Right lobe of liver (tissue), 6 donors: Measurements from ENCODE around the gene FOXP4. TPM values are rescaled to one million over a fixed set of nuclear protein-coding genes. Genes with fewer than 3 reads are reported as not detected.

Experiments
- ATAC-seq, 4 donors: fragments of 200-7000 bp; cut with Tn5 transposase; one replicate each; pipeline ENCODE4 v1.9.1; 2020; ENCODE audit warnings: mild to moderate bottlenecking in 4 of 4, moderate library complexity in 4 of 4
- DNase-seq, 3 donors: peaks; one replicate each; pipeline ENCODE4 v3.0.0-alpha.2; 2020
- H3K27ac ChIP-seq, 3 donors: fragments of 200-600 bp; one replicate each; pipeline ENCODE4 v1.8.0; 2022
- H3K27me3 ChIP-seq, 2 donors: fragments of 200-600 bp; one replicate each; pipeline ENCODE4 v1.8.0; 2022
- H3K36me3 ChIP-seq, 4 donors: fragments of 200-600 bp; sonication (generic) in 1 of 4; one replicate each; pipeline versions ENCODE4 v1.5.1 to v1.8.0; 2017 to 2022; ENCODE audit warnings: control low read depth in 1 of 4
- H3K4me1 ChIP-seq, 4 donors: fragments of 200-600 bp; sonication (generic) in 1 of 4; one replicate each; pipeline versions ENCODE4 v1.5.1 to v1.8.0; 2017 to 2022; ENCODE audit warnings: control low read depth in 1 of 4
- H3K4me3 ChIP-seq, 3 donors: fragments of 200-600 bp; one replicate each; pipeline ENCODE4 v1.8.0; 2022
- H3K9me3 ChIP-seq, 4 donors: fragments of 200-600 bp; sonication (generic) in 1 of 4; one replicate each; pipeline versions ENCODE4 v1.5.1 to v1.8.0; 2017 to 2022; ENCODE audit warnings: control low read depth in 1 of 4
- POLR2A ChIP-seq: fragments of 450-650 bp; IDR thresholded peaks from one replicate; pipeline ENCODE4 v1.6.1; 2017; ENCODE audit warnings: antibody characterized with exemption, mild to moderate bottlenecking
- WGBS: methylation state at CpG from one replicate; pipeline ENCODE4 v1.1.6; 2018; ENCODE audit warnings: low coverage, low lambda C conversion rate; ENCODE audit not compliant: insufficient coverage; ENCODE audit errors: missing lambda C conversion rate; 5-methylcytosine and 5-hydroxymethylcytosine counted together
- intact Hi-C, 2 donors: fragments of 100-400 bp; cut with DNase I; formaldehyde crosslinking; loops; one replicate each; pipeline versions ENCODE4 v1.11.2 to v1.14.1; 2022
- total RNA-seq, 6 experiments: library from RNA; depleted of rRNA in 2 of 6; stranded (reverse); fragments of >200 nt in 2 of 6; fragmentation: NEBNext Ultra II Directional in 3 of 6; extraction: Animal tissue kit (Norgen Biotek cat#: 25700) in 3 of 6; gene quantifications; one replicate each; pipeline versions ENCODE4 v1.1.0 to v1.2.4, GENCODE V29; 2016 to 2023
- TF ChIP-seq, protein P1 (sequence below), 4 donors: fragments of 200-600 bp in 3 of 4; fragments of 450-650 bp in 1 of 4; IDR thresholded peaks; one replicate each; pipeline versions ENCODE4 v1.5.1 to v1.8.0; 2016 to 2022; ENCODE audit warnings: antibody characterized with exemption in 4 of 4, mild to moderate bottlenecking in 2 of 4
- donor health status: DM: no; HTN: yes; CAD: no.
- donor health status: DM: no; HTN: no; CAD: no.
- donor health status: DM: no; HTN: no; CAD: no.
- donor health status: DM: no; HTN: yes; CAD: no.
- donor health status: DM: no; HTN: yes; CAD: no.

Gene FOXP4
- total RNA-seq, 6 experiments from 2014 or later, result 12.6 to 19.2 (median 14.9) TPM

DNA sequence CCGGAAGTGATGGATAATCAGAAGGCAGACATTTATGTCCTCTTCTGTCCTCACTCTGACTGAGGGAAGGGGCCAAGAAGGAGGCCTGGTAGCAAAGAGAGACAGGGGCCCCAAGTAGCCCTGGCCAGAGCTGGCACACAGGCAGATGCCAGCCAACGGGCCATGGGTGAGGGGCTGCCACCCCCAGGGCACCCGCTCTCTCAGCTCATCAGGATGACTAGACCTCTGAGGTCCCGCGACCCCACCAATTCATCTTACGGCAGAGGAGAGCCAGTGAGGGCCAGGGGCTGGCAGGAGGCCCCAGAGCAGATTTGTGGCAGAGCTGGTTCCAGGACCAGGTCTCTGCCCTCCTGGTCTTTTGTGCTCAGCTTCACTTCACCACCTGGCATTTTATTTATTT, 49.0 kb downstream of the FOXP4 start:
- H3K9me3 ChIP-seq, result no peaks in the 10 kb centered on the region
- DNase-seq, result peak in 1 of 3 donors; percentile 33
- peaks cover 0 to 32% (median 0%) of the 10 kb centered on the region in 4 donors for H3K36me3 ChIP-seq
- no peak overlapping the region for H3K4me3 ChIP-seq
- intact Hi-C loops, result loop anchor here in 1 of 2 donors (10.0 kb wide), 1 partner anchor 170 kb away; no protein-coding TSS in a partner anchor
- no peak overlapping the region for H3K27ac ChIP-seq
- no peaks in the 10 kb centered on the region for H3K27me3 ChIP-seq
- no peak for ATAC-seq
- no CpG with 5 or more reads among the region's 6 CpGs for WGBS
- TF ChIP-seq, protein P1, sequence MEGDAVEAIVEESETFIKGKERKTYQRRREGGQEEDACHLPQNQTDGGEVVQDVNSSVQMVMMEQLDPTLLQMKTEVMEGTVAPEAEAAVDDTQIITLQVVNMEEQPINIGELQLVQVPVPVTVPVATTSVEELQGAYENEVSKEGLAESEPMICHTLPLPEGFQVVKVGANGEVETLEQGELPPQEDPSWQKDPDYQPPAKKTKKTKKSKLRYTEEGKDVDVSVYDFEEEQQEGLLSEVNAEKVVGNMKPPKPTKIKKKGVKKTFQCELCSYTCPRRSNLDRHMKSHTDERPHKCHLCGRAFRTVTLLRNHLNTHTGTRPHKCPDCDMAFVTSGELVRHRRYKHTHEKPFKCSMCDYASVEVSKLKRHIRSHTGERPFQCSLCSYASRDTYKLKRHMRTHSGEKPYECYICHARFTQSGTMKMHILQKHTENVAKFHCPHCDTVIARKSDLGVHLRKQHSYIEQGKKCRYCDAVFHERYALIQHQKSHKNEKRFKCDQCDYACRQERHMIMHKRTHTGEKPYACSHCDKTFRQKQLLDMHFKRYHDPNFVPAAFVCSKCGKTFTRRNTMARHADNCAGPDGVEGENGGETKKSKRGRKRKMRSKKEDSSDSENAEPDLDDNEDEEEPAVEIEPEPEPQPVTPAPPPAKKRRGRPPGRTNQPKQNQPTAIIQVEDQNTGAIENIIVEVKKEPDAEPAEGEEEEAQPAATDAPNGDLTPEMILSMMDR (IDR thresholded peaks at IDR 0.05), result no peak
- TF ChIP-seq POLR2A, result no peak
- H3K4me1 ChIP-seq, result no peaks in the 10 kb centered on the region

DNA sequence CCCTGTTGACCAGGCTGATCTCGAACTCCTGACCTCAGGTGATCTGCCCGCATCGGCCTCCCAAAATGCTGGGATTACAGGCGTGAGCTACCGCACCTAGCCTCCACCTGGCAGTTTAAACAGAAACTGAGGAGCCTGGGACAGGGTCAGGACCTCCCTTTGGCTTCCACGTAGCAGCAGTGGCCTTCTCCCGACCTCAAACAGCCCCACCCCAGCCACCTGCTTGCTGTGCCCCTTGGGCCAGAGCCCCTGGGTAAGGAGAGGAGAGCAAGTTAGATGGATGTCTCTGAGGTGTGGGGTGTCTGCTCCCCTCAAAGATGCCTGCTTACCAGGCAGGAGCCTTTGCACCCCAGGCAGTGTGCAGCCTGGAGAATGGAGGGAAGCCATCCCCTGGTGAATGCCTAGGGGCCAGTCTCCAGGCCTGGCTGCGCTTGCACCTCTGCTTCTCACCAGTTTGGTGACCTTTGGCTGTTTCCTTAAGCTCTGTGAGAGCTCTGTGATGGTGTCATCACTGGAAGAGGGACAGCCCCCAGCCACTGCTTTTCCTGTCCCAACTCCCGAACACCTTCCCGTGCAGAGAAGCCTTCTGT, 50.0 kb downstream of the FOXP4 start:
- no peaks in the 10 kb centered on the region for H3K9me3 ChIP-seq
- no peak overlapping the region for H3K4me3 ChIP-seq
- peaks cover 0 to 23% (median 0%) of the 10 kb centered on the region in 4 donors for H3K36me3 ChIP-seq
- 92% methylated on average over 3 of the region's 10 CpGs for WGBS
- DNase-seq, result peak in 1 of 3 donors; percentile 11
- no peaks in the 10 kb centered on the region for H3K27me3 ChIP-seq
- H3K4me1 ChIP-seq, result no peaks in the 10 kb centered on the region
- intact Hi-C loops, result loop anchor here in 1 of 2 donors (10.0 kb wide), 1 partner anchor 171 kb away; no protein-coding TSS in a partner anchor
- TF ChIP-seq, protein P1 (IDR thresholded peaks at IDR 0.05), result no peak
- TF ChIP-seq POLR2A, result no peak
- H3K27ac ChIP-seq, result no peak overlapping the region
- ATAC-seq, result no peak

- Histone ChIP-seq H3K27me3 (no peaks in the 10 kb centered on the region), H3K36me3 (peaks cover 0 to 23% (median 0%) of the 10 kb centered on the region in 4 donors), H3K9me3 (no peaks in the 10 kb centered on the region), H3K4me3 (no peak overlapping the region), H3K27ac (no peak overlapping the region), H3K4me1 (no peaks in the 10 kb centered on the region)
- WGBS, result 92% methylated on average over 2 of the region's 11 CpGs
- DNase-seq (peak in 2 of 3 donors; percentile 1 to 32), ATAC-seq (no peak)
- TF ChIP-seq, protein P1 (IDR thresholded peaks at IDR 0.05), result no peak
- TF ChIP-seq POLR2A, result no peak
- intact Hi-C loops, result loop anchor here in 1 of 2 donors (10.0 kb wide), 1 partner anchor 172 kb away; no protein-coding TSS in a partner anchor
These were observed 50.6 kb downstream of the FOXP4 start for GRCh38 chr6:41596807-41597206.

DNA sequence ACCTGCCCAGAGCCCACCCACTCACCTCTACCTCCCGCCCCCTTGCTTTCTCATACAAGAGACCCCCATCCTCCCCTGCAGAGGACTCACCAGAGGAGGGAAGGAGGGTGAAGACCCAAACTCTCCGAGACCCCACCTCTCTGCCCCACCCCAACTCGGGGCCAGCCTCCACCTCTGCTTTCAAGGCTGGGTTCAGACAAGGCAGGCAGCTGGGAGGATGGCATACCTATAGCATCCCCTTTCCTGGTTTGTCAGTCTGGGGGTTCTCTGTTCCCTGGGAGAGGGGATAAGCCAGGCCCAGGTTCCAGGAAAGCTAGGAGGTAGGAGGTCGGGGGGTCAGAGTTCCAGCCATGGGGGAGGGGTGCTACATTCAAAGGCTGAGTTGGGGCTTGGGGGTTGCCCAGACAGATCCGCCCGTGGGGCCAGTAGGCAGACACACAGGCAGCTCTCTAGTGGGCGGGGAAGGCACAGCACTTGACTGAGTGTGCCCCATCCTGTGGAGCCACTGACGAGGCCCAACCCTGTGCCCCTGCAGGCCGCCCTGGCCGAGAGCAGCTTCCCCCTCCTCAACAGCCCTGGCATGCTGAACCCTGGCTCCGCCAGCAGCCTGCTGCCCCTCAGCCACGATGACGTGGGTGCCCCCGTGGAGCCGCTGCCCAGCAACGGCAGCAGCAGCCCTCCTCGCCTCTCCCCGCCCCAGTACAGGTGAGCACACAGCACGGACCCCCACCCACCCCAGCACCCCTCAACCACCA, 51.2 kb downstream of the FOXP4 start:
- Histone ChIP-seq H3K36me3 (peaks cover 0 to 23% (median 0%) of the 10 kb centered on the region in 4 donors), H3K9me3 (no peaks in the 10 kb centered on the region), H3K27me3 (no peaks in the 10 kb centered on the region), H3K4me1 (no peaks in the 10 kb centered on the region), H3K27ac (no peak overlapping the region), H3K4me3 (no peak overlapping the region)
- DNase-seq (peak in 2 of 3 donors; percentile 16 to 48), ATAC-seq (no peak)
- WGBS, result 67% methylated on average over 2 of the region's 19 CpGs
- intact Hi-C loops, result loop anchor here in 1 of 2 donors (10.0 kb wide), 1 partner anchor 173 kb away; no protein-coding TSS in a partner anchor
- TF ChIP-seq, protein P1 (IDR thresholded peaks at IDR 0.05), result no peak
- no peak for TF ChIP-seq POLR2A
